ENCODE measurements around the gene CEP152.

Gene CEP152

GRCh38 chr15:48720646-48721045, 90.2 kb downstream of the CEP152 start:
- H3K27ac ChIP-seq = peak overlapping the region in 8 of 21 experiments; percentile 10 to 72 (median 38)
- H3K4me3 ChIP-seq = no peak overlapping the region

GRCh38 chr15:48719668-48720067, 91.2 kb downstream of the CEP152 start:
- peak overlapping the region in 4 of 21 experiments; percentile 6 to 72 (median 36) for H3K27ac ChIP-seq

GRCh38 chr15:48718646-48719045, 92.2 kb downstream of the CEP152 start:
- H3K27ac ChIP-seq = peak overlapping the region in 2 of 21 experiments; percentile 45 to 65
- no peak overlapping the region for H3K4me3 ChIP-seq

More at GRCh38 chr15:48719668-48720067, 91.2 kb downstream of the CEP152 start:
- H3K4me3 ChIP-seq = no peak overlapping the region

- H3K27ac ChIP-seq = no peak overlapping the region
- no peak overlapping the region for H3K4me3 ChIP-seq
Observed at GRCh38 chr15:48717458-48717857, 93.4 kb downstream of the CEP152 start.

- Histone ChIP-seq H3K4me3 (no peak overlapping the region), H3K27ac (no peak overlapping the region)
Observed at GRCh38 chr15:48712546-48712945, 98.3 kb downstream of the CEP152 start.

- Histone ChIP-seq H3K4me3 (no peak overlapping the region), H3K27ac (no peak overlapping the region)
Observed at GRCh38 chr15:48710952-48711495, 99.8 kb downstream of the CEP152 start.

- no peak overlapping the region for H3K4me3 ChIP-seq
- H3K27ac ChIP-seq = no peak overlapping the region
Observed at GRCh38 chr15:48708641-48709040, 102.2 kb downstream of the CEP152 start.

- Histone ChIP-seq H3K27ac (no peak overlapping the region), H3K4me3 (no peak overlapping the region)
Observed at GRCh38 chr15:48705381-48705780, 105.5 kb downstream of the CEP152 start.

- no peak overlapping the region for H3K4me3 ChIP-seq
- no peak overlapping the region for H3K27ac ChIP-seq
Observed at GRCh38 chr15:48703544-48703943, 107.3 kb downstream of the CEP152 start.

- Histone ChIP-seq H3K4me3 (no peak overlapping the region), H3K27ac (no peak overlapping the region)
Observed at GRCh38 chr15:48702569-48703236, 108.2 kb downstream of the CEP152 start.

- Histone ChIP-seq H3K27ac (no peak overlapping the region), H3K4me3 (no peak overlapping the region)
Observed at GRCh38 chr15:48696627-48697312, 114.1 kb downstream of the CEP152 start.

- Histone ChIP-seq H3K4me3 (no peak overlapping the region), H3K27ac (no peak overlapping the region)
Observed at GRCh38 chr15:48695827-48696573, 114.9 kb downstream of the CEP152 start.

- no peak overlapping the region for H3K4me3 ChIP-seq
- H3K27ac ChIP-seq = no peak overlapping the region
Observed at GRCh38 chr15:48695088-48695826, 115.6 kb downstream of the CEP152 start.

- no peak overlapping the region for H3K4me3 ChIP-seq
- no peak overlapping the region for H3K27ac ChIP-seq
Observed at GRCh38 chr15:48693484-48693883, 117.4 kb downstream of the CEP152 start.

- no peak overlapping the region for H3K27ac ChIP-seq
Observed at GRCh38 chr15:48688493-48688892, 122.4 kb downstream of the CEP152 start.

More at GRCh38 chr15:48688493-48688892, 122.4 kb downstream of the CEP152 start:
- no peak overlapping the region for H3K4me3 ChIP-seq
